ENCODE results near the gene SREBF2. TPM values are rescaled to one million over a fixed set of nuclear protein-coding genes. Genes with fewer than 3 reads are reported as not detected.

The SREBF2 gene
- total RNA-seq, 2 experiments from 2014 or later = 131 to 137 TPM

Small RNAs within 50 kb of the gene (microRNA-seq; reads per million reads assigned to microRNA genes)
- 130 reads per million, percentile 68 among the genes with 10 or more reads in this experiment for gene MIR33A (ENCODE audit: borderline microRNAs expressed, borderline number of aligned reads, borderline replicate concordance)

Other genes with a start within 250 kb of the SREBF2 start
- 10 to 100 TPM; 45.1 to 46.4 TPM for gene PMM1, start 243.3 kb upstream of the SREBF2 start, total RNA-seq
- 10 to 100 TPM; 55.5 to 57.9 TPM for gene DESI1, start 212.1 kb upstream of the SREBF2 start, total RNA-seq
- 100 to 1,000 TPM; 403 to 409 TPM for gene XRCC6, start 211.8 kb upstream of the SREBF2 start, total RNA-seq
- 100 to 1,000 TPM; 236 to 242 TPM for gene SNU13, start 144.2 kb upstream of the SREBF2 start, total RNA-seq
- gene MEI1, start 133.6 kb upstream of the SREBF2 start, total RNA-seq = 10 to 100 TPM; 51.3 to 52.3 TPM
- 10 to 100 TPM; 16.1 to 17.6 TPM for gene CCDC134, start 32.4 kb upstream of the SREBF2 start, total RNA-seq
- gene SHISA8, start 82.0 kb downstream of the SREBF2 start, total RNA-seq = 1 to 10 TPM in 1 of 2 experiments, under 1 TPM in 1; 0.97 to 1.1 TPM
- gene TNFRSF13C, start 93.7 kb downstream of the SREBF2 start, total RNA-seq = 1 to 10 TPM; 3.2 to 5.0 TPM
- gene CENPM, start 114.0 kb downstream of the SREBF2 start, total RNA-seq = 100 to 1,000 TPM in 1 of 2 experiments, 10 to 100 TPM in 1; 99.9 to 106 TPM
- 1 to 10 TPM; 2.2 to 2.8 TPM for gene SEPTIN3, start 136.3 kb downstream of the SREBF2 start, total RNA-seq
- 1 to 10 TPM in 1 of 2 experiments, under 1 TPM in 1; 0.82 to 1.5 TPM for gene WBP2NL, start 165.7 kb downstream of the SREBF2 start, total RNA-seq
- 10 to 100 TPM; 28.9 to 30.5 TPM for gene NAGA, start 237.7 kb downstream of the SREBF2 start, total RNA-seq
- gene PHETA2, start 241.1 kb downstream of the SREBF2 start, total RNA-seq = 1 to 10 TPM; 2.7 to 2.8 TPM
- gene SMDT1, start 246.6 kb downstream of the SREBF2 start, total RNA-seq = 10 to 100 TPM; 59.5 to 59.9 TPM